Stimulated activated CD8-positive, alpha-beta memory T cell treated with anti-CD3 and anti-CD28 coated beads, Interleukin-15, amount 100 ng/mL, for 24 hours (primary cell): ENCODE data around the gene PRF1.

Experiments
- DNase-seq: peaks from one replicate; pipeline ENCODE4 v3.0.0-alpha.2; 2020; ENCODE audit warnings: low read depth

Gene PRF1

DNA sequence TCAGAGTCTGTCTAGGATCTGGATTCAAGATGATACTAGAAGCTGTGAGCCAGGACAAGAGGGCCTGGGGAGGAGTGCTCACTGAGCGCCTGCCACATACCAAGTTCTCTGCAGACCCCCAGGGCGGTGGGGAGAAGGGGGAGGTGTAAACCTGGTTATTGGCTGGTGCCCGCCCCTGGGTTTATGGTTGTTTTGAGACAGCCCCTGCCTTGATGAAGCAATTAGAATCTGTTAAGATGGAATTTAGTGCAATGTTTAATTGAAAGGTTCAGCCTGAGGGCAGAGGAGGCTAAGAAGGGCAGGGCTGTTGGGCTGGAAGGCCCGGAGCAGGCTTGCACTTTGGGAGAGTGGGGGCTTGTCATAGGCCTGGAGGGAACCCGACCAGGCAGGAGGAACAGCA, 42.7 kb downstream of the PRF1 start:
- DNase-seq: no peak

DNA sequence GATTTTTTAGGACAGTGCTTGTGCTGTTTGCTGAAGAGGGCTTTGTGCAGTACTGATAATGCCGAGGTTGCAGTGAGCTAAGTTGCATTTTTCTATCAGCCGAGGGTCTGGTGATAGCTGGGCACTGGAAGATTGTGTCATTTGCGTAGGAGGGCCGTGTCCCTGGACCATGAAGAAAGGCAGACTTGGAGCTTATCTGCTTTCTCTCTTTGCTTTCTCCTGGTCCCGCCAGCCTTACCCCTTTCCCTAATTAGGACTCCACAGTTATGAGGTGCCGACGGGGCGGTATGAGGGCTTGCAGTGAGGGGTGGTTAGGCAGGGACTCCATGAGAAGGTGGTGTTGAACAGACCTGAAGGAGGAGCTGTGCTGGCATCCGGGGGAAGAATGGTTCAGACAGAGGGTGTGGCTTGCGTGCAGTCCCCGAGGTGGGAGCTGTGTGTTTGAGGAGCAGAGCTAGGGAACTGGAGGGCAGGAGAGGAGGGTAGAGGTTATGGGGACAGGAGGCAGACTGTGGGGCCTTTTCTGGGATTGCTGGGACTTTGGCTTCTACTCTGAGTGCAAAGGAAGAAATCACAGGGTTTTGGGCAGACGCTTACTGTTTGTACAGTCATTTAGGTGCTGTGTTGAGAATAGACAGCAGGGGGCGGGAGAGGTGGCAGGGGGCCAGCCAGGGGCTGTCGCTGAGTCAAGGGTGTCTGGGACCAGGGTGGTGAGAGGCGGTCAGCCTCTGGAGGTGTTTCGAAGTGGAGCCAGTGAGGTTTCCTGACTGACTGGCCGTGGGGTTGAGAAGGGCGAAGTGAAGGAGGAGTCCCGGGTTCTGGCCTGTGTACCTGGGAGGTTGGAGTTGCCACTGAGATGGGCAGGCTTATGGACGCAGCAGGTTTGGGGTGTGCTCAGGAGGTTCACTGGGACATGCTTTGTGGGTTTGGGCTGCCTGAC, 43.4 kb downstream of the PRF1 start:
- DNase-seq: peak; percentile 44

DNA sequence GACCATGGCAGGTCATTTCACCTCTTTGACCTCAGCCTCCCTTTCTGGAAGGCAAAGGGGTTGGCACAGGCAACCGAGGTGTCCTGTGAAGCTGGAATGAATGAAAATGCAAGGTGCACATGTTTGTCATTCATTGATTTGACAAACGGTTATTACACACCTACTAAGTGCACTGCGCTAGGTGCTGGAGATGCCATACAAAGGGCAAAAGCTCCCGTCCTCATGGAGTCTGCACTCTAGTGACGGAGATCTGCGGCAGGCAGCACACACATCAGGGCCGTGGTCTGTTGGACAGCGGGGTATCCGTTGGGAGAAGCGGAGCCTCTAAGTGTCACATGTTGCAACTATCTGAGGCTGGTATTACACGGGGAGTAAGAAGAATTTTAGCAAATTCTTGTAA, 44.2 kb downstream of the PRF1 start:
- no peak for DNase-seq

DNA sequence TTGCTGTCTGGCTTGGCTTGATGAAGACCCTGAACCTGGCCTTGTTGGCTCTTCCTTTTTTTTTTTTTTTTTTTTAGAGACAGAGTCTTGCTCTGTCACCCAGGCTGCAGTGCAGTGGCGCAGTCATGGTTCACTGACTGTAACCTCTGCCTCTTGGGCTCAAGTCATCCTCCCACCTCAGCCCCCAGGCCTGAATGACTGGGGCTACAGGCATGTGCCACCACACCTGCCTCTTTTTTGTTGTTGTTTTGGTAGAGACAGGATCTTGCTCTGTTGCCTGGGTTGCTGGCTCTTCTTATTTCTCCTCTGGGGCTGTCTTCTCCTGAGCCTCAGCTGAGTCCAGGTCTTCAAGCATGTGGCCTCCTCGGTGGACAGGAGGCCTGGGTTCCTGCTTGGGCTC, 44.7 kb downstream of the PRF1 start:
- no peak for DNase-seq

DNA sequence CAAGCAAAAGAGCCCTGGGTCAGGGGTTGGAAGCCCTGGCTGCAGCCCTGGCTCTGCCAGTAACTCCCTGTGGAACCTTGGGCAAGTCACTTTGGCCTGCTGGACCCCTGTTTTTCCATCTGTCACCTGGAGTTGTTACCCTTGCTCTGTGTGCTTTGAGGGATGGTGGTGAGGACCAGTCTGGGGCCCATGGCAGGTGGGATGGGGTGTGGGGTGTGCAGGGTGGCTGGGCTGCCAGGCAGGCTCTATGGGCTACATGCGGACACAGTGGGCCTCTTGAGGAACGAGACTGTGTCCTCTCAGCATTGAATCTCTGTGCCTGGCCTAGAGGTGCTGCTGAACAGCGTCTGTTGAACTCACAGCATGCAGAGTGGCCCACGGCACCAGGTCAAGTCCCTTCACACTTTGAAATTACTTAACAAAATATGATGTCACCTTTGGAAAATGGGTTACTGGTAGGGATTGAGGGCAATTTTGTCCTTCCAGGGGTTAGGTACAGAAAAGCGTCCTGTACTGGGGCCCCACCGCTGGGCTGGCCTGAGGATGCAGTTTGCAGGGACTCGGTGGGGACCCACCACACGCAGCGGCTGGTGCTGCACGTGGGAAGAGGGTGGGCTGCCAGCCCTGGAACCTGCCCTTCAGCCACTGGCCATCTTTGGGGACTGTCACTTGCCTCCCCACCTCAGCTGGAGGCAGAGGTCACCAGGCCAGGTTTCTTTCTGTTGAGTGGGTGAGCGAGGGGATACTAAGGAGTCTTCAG, 45.3 kb downstream of the PRF1 start:
- no peak for DNase-seq

DNA sequence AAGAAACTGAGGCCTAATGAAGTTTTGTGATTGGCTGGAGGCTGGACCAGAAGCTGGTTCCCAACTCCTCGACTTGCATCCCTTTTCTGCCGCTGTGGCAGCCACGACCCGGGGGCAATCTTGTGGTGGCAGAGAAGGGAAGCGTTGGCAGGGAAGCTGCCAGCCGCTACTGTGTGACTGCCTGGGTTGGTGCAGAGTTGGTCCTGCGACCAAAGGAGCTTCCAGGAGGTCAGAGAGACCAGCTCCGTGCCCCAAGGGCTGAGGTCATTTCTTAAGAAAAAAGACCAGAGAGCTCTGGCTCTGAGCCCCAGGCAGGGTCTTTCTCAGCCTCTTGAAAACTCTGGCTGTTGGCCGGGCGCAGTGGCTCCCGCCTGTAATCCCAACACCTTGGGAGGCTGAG, 47.2 kb downstream of the PRF1 start:
- no peak for DNase-seq

DNA sequence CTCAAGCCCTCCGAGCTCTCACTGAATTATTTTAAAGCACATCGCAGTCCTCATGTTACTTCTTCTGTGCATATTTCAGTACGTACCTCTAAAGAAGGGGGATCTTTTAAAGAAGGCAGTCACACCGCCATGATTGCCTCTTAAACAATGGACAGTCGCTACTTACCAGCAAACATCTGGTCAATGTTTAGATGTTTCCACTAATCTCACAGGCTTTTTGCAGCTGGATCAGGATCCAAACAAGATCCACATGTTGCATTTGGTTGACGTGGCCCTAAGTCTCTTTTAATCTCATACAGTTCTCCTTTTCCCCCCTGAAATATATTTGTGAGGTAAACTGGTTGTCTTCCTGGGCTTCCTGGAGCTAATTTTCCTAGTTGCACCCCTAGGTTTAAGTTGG, 50.0 kb downstream of the PRF1 start:
- DNase-seq: no peak

DNA sequence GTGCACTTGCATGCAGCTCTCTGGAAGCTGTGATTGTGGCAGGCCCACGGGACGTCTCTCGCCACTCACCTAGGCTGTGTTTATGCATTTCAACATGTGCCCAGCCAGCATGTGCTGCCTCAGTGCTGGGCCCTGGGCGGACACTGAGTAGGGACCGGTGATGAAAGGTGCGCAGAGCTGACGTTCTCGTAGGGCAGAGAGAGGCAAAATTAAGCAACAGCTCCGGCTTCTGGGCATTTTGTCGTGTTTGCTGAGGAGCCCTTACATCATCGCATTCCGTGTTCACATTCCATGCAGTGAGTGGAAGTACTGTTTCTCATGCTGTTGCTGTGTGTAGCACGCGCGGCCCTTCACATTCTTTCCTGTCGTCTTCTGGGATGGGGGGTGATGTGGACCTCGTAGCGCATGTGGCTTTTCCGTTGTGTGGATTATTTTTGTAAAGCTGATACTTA, 50.5 kb downstream of the PRF1 start:
- DNase-seq: no peak

DNA sequence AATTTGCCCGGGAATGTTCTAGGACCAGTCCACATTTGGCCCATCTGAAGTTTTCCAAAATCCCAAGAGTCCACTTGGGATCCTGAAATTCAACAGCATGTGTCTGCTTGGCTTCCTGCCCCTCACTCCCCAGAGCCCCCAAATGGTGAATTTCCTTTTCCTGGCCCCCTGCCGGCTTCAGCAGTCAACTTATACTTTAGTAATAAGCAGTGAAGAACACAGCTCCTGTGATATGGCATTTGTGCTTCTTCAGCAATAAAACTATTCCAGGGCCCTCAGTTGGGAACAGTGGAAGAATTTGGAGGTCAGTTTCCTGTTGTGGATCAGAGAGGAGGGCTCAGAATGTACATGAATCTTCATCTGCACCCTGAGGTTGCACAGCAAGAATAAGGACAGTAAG, 51.1 kb downstream of the PRF1 start:
- no peak for DNase-seq

DNA sequence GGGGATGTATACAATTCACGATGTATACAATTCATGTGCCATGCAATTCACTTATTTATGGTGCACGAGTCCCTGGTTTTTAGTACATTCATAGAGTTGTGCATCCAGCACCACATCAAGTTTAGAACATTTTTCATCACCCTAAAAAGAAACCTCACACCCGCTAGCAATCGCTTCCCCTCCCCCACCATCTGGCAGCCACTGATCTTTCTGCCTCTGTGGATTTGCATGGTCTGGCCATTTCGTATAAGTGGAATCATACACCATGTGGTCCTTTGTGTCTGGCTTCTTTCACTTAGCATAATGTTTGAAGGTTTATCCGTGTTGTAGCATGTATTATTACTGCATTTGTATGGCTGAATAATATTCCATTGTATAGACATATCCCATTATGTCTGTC, 52.1 kb downstream of the PRF1 start:
- no peak for DNase-seq

DNA sequence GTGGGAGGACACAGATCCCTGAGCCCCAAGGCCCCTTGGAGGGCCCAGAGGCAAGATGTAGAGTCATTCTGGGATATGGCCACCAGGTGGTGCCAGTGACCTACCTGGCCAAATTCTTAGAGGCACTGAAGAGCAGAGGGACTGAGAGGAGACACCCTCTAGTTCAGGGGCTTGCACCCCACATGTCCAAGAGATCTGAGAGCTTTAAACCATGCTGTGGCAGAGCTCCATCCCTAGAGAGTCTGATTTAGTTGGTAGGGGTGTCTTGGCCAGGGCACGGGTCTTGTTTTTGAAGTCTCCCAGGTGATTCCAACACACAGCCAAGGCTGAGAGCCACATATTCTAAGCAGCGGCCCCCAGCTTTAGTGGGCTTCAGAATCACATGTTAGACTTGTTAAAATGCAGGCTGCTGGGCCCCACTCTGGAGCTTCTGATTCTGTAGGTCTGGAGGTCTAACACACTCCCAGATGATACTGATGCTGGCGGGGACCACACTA, 52.5 kb downstream of the PRF1 start:
- DNase-seq: peak; percentile 43

DNA sequence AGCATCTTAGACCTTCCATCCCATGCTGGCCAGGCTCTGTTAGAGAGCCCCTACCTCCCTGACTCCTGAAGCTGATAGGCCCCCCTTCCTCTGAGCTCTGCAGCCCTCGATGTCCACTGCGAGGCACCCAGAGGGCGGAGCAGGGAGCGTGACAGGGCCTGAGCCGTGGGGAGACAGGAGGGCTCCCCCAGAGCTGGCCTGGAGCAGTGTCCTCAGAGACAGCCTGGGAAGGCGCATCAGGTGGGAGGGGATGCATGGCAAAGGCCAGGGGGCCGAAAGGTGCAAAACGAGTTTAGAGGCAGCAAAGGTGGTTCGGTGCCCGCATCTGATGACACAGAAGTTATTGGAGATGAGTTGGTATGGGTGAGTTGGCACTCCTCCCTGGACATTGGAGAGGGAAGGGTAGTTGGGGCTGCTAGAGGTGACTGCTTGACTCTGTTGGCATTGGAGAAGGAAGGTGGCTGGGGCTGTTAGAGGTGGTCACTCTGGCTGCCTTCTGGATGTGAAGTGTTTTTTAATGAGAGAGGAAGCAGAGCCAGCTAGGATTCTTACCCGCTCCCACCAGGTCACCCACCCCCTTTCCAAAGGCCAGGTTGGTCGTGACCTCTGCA, 53.1 kb downstream of the PRF1 start:
- no peak for DNase-seq
